D721Med (cell line): ENCODE results near the gene RAP1B.
A peak's percentile ranks its signal among the peaks of the same experiment; 100 is the strongest.

Source experiments
- DNase-seq: peaks from one replicate; pipeline ENCODE4 v3.0.0; 2011; ENCODE audit warnings: low spot score; ENCODE audit not compliant: insufficient read length
- FAIRE-seq: peaks from 2 replicates; lab custom pipeline; 2011; peaks lifted over from hg19 to GRCh38; lab: Jason Lieb, UNC
- CTCF ChIP-seq: IDR thresholded peaks from 2 replicates; pipeline ENCODE4 v1.5.1; 2012; ENCODE audit warnings: mild to moderate bottlenecking, control low read depth; ENCODE audit not compliant: insufficient read depth; ENCODE audit errors: missing control alignments

RAP1B gene

GRCh38 chr12:68610370-68611093 is at the start of gene RAP1B:
Gene RAP1B, plus strand, starts transcription at chr12:68610899. Its CDS starts 37,826 bp downstream, at chr12:68648725.
- DNase-seq = peak; percentile 71
- no peak for TF ChIP-seq CTCF
- FAIRE-seq = no peak

DNA sequence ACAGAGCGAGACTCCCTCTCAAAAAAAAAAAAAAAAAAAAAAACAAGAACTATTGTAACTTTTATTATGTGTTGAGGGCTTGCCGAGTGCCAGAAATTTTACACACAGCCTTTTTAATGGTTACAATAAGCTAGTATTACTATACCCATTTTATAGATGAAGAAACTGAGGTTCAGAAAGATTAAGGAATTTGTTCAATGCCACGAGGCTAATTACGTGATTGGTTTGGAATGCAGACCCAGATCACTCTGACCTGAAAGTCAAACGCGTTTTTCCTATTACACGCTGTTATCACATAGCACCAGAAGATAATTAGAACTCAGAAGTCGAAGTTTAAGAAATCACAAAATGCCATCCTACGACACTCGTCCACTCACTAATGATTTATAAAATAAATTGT is 48.9 kb upstream of the RAP1B start:
- DNase-seq (no peak), FAIRE-seq (no peak)
- TF ChIP-seq CTCF = no peak

DNA sequence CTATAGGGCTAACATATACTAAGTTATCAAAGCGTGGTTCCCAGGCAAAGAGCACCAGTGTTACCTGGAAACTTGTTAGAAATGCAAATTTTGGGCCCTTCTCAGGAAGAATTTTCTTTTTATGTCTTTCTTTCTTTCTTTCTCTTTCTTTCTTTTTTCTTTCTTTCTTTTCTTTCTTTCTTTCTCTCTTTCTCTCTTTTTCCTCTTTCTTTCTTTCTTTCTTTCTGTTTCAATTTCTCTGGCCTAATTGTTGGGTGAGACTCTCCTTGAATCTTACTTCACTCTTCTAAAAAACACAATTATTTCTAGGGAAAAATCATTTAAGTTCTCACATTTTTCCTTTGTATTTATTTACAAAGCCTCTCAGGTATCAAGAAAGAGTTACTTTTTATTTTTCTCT is 46.5 kb upstream of the RAP1B start:
- FAIRE-seq (no peak), DNase-seq (no peak)
- TF ChIP-seq CTCF = no peak

DNA sequence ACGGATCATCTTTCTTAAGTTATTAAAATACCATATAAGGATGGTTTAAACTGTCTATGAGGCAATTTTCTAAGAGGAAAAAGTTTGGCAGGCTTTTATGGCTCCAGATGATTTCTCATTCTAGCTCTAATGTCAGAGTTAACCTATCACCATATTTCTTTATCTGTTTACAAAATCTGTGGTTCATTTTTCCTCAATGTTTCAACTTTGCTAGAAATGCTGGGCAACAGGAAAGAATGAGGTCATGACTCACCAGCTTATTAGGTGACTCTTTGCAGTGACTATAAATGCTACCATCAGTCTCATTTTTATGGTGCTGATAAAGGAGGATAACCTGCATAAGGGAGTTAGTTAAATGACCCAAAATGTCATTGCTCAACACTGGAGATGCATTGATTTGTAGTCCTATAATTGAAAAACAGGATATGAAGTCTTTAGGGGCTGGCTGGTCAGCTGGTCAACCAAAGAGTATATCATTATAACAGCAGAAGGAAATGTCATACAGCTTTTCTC is 45.3 kb upstream of the RAP1B start:
- no peak for DNase-seq
- FAIRE-seq = no peak

GRCh38 chr12:68568922-68569569 is 41.7 kb upstream of the RAP1B start:
- DNase-seq (no peak), FAIRE-seq (no peak)
- no peak for TF ChIP-seq CTCF

More for the DNA sequence above, 45.3 kb upstream of the RAP1B start:
- no peak for TF ChIP-seq CTCF

DNA sequence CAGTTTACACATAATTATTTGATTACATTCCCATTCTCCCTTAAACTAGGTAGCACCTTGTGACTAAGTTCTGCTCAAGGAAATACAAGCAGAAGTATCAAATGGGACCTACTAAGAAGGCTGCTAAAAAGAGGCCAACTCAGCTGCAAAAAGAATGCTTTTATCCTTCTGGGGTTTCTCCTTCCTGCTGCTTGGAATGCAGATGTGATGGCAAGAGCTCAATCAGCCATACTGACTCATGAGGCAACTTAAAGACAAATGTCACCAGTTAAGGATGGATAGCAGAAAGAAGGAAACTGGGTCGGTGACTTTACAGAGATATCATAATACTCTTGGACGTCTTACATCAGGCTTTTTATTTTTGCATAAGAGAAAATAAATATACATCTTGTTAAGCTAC is 38.0 kb upstream of the RAP1B start:
- TF ChIP-seq CTCF = no peak
- DNase-seq (no peak), FAIRE-seq (no peak)

DNA sequence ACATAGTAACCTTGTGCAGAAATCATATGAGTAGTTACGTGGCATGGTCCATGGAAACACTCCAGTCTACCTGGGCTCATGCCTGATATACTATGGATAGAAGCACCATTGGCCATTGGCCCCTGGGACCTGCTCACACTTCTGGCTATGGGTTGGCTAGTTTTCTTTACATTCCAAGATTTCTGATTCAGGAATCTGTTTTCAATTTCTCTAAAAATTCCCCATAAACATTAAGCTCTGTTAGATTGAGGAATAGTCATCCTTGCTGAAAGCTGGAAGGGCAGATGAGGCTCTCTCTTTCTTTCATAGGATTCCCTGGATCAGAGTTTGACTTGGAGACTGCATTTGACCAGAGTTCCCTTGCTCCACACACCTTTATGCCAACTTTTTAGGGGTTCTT is 37.3 kb upstream of the RAP1B start:
- no peak for TF ChIP-seq CTCF
- FAIRE-seq (no peak), DNase-seq (no peak)
